Calu3 (cell line): Measurements from ENCODE around the gene GATAD2A. TPM values are rescaled to one million over a fixed set of nuclear protein-coding genes. Genes with fewer than 3 reads are reported as not detected.

Experiments
- BruUV-seq: library from RNA; stranded (reverse); fragments of 400-500 nt; replicated peaks from 2 replicates; lab custom pipeline; 2021; lab: Mats Ljungman, UMichigan
- CTCF ChIA-PET: fragments of 300-600 bp; sonication (Branson Sonifier 250); formaldehyde crosslinking; loops from one replicate; lab custom pipeline; 2022; ENCODE audit warnings: antibody characterized with exemption; lab: Charles Lee
- DNase-seq: peaks from one replicate; pipeline ENCODE4 v3.0.0; 2022
- H3K27ac Mint-ChIP-seq: one replicate; pipeline ENCODE4 v1.8.0; 2022; ENCODE audit warnings: mixed read lengths; ENCODE audit not compliant: unreplicated experiment
- H3K27me3 Mint-ChIP-seq: one replicate; pipeline ENCODE4 v1.8.0; 2022; ENCODE audit warnings: mixed read lengths; ENCODE audit not compliant: unreplicated experiment
- H3K36me3 Mint-ChIP-seq: one replicate; pipeline ENCODE4 v1.8.0; 2022; ENCODE audit warnings: mild to moderate bottlenecking, moderate library complexity, mixed read lengths; ENCODE audit not compliant: insufficient read depth, unreplicated experiment
- H3K4me1 Mint-ChIP-seq: one replicate; pipeline ENCODE4 v1.8.0; 2022; ENCODE audit warnings: mild to moderate bottlenecking, low read depth, mixed read lengths; ENCODE audit not compliant: unreplicated experiment
- H3K4me3 Mint-ChIP-seq: one replicate; pipeline ENCODE4 v1.8.0; 2022; ENCODE audit warnings: mild to moderate bottlenecking, low read depth, moderate library complexity, mixed read lengths; ENCODE audit not compliant: unreplicated experiment
- H3K9me3 Mint-ChIP-seq: one replicate; pipeline ENCODE4 v1.8.0; 2022; ENCODE audit warnings: low read depth, mixed read lengths; ENCODE audit not compliant: unreplicated experiment
- intact Hi-C: fragments of 100-400 bp; cut with micrococcal nuclease; formaldehyde crosslinking; loops from one replicate; pipeline ENCODE4 v1.10.0; 2022; ENCODE audit not compliant: unreplicated experiment
- total RNA-seq: library from RNA; stranded (reverse); gene quantifications from 2 replicates; pipeline ENCODE4 v1.2.3, GENCODE V29; 2022
- TF ChIP-seq, protein P1 (sequence below): fragments of 200-600 bp; IDR thresholded peaks from one replicate; pipeline ENCODE4 v1.8.0; 2022; ENCODE audit warnings: antibody characterized with exemption; ENCODE audit not compliant: unreplicated experiment

GATAD2A gene
- total RNA-seq, 1 experiment from 2014 or later, result 79.8 TPM

DNA sequence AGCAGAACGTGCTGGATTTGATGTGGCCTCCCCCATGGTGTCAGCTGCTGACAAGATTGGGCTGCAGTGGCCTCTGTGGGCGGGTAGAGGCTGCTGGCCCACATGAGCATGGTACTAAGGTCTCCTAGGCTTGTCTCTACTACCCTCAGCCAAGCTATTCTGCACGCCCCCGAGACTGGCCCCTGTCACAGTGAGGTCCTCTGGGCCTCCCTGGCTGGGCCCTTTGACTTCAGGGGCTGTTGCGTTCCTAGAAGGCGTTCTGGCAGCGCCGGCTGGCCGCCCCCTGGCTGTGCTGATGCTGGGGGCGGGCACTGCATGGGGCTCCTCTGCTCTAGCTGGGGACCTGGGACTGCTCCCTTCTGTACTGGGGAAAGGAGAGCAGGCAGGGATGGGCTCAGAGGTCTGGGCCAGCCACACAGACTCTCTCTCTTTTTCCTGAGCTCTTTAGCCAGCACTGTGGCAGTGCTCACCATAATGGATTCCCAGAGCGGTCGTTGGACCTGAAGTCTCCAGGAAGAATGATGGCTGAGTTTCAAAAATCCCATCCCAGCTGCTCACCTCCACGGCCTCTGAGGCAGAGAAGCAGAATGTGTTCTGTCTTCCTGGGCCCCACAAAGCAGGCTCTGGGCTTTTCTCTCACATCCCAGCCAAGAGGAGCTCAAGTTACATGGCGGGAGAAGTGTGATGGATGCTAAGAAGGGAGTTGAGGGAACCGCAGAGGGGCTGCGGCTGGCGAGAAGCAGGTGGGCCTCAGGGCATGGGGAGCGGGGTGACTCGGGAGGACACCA, 77.5 kb downstream of the GATAD2A start:
- H3K36me3 Mint-ChIP-seq, result peaks cover 19% of the 10 kb centered on the region
- DNase-seq, result no peak
- BruUV-seq, result no TSS peak
- no peak overlapping the region for H3K4me3 Mint-ChIP-seq
- no peak overlapping the region for H3K27ac Mint-ChIP-seq
- peaks cover 8% of the 10 kb centered on the region for H3K4me1 Mint-ChIP-seq
- CTCF ChIA-PET, result interaction anchor here (0.5 to 0.7 kb wide), 2 partner anchors 32 to 43 kb away, joined by 4 to 5 read pairs; no protein-coding TSS in a partner anchor
- no peaks in the 10 kb centered on the region for H3K9me3 Mint-ChIP-seq
- no peaks in the 10 kb centered on the region for H3K27me3 Mint-ChIP-seq
- TF ChIP-seq, protein P1, sequence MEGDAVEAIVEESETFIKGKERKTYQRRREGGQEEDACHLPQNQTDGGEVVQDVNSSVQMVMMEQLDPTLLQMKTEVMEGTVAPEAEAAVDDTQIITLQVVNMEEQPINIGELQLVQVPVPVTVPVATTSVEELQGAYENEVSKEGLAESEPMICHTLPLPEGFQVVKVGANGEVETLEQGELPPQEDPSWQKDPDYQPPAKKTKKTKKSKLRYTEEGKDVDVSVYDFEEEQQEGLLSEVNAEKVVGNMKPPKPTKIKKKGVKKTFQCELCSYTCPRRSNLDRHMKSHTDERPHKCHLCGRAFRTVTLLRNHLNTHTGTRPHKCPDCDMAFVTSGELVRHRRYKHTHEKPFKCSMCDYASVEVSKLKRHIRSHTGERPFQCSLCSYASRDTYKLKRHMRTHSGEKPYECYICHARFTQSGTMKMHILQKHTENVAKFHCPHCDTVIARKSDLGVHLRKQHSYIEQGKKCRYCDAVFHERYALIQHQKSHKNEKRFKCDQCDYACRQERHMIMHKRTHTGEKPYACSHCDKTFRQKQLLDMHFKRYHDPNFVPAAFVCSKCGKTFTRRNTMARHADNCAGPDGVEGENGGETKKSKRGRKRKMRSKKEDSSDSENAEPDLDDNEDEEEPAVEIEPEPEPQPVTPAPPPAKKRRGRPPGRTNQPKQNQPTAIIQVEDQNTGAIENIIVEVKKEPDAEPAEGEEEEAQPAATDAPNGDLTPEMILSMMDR, result no peak
- intact Hi-C loops, result no loop called here

DNA sequence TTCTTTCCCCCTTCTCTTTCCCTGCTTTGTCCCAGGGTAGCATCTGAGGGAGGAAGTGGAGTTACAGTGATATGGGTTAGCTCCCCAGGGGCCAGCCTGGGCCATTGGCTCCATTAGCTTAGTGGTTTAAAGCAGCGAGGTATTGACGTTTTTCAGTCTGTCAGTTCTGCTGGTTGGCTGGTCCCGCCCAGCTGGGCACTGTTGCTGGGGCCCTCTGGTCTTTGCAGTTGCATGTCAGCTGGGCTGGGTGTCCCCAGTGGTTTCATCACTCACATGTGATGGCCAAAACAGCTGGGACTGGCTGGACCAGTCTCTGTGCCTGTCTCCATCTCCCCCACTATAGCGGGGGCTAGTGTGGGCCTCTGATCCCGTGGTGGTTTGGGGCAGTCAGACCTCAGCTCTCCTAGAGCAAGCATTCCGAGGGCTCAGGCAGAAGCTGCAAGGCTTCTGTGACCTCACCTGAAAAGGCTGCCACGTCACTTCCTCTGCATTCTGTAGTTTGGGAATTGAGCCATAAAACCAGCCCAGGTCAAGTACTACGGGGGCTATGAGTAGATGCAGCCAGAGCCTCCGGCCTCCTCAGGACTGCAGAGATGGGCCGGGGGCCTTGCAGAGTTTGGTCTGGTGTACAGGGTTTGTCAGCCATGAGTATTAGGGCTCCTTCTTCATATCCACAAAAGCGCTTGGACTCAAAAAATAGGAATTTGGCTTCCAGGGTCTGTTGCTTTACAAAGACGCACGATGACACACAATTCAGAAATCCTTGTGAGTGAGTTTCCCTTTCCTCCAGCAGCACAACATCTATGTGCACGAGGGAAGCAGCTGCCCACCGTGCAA, 79.9 kb downstream of the GATAD2A start:
- H3K27ac Mint-ChIP-seq, result no peak overlapping the region
- H3K27me3 Mint-ChIP-seq, result no peaks in the 10 kb centered on the region
- intact Hi-C loops, result loop anchor here (5.0 kb wide), 1 partner anchor 78 kb away; the partner anchor contains the start of gene GATAD2A
- TF ChIP-seq, protein P1, result no peak
- CTCF ChIA-PET, result no interaction called here
- H3K4me3 Mint-ChIP-seq, result no peak overlapping the region
- peaks cover 30% of the 10 kb centered on the region for H3K36me3 Mint-ChIP-seq
- H3K9me3 Mint-ChIP-seq, result no peaks in the 10 kb centered on the region
- DNase-seq, result no peak
- peaks cover 29% of the 10 kb centered on the region for H3K4me1 Mint-ChIP-seq
- no TSS peak for BruUV-seq

DNA sequence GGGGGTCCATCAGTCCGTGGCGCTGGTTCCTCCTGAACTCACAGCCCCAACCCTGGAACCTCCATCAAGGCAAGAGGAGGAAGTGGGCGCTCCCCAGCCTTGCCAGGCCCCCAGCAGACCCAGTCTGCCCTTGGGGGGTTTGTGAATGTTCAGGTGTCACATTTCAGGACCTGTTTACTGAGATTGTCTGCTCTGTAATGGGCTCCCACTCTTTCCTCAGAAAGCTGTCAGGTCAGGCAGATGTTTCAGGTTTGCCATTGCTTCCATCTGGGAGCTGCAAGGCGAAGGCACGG, 80.5 kb downstream of the GATAD2A start:
- Mint-ChIP-seq H3K4me3 (no peak overlapping the region), H3K27ac (no peak overlapping the region), H3K9me3 (no peaks in the 10 kb centered on the region), H3K36me3 (peaks cover 34% of the 10 kb centered on the region), H3K4me1 (peaks cover 34% of the 10 kb centered on the region), H3K27me3 (no peaks in the 10 kb centered on the region)
- intact Hi-C loops, result loop anchor here (5.0 kb wide), 1 partner anchor 79 kb away; the partner anchor contains the start of gene GATAD2A
- BruUV-seq, result no TSS peak
- TF ChIP-seq, protein P1, result no peak
- CTCF ChIA-PET, result no interaction called here
- no peak for DNase-seq

DNA sequence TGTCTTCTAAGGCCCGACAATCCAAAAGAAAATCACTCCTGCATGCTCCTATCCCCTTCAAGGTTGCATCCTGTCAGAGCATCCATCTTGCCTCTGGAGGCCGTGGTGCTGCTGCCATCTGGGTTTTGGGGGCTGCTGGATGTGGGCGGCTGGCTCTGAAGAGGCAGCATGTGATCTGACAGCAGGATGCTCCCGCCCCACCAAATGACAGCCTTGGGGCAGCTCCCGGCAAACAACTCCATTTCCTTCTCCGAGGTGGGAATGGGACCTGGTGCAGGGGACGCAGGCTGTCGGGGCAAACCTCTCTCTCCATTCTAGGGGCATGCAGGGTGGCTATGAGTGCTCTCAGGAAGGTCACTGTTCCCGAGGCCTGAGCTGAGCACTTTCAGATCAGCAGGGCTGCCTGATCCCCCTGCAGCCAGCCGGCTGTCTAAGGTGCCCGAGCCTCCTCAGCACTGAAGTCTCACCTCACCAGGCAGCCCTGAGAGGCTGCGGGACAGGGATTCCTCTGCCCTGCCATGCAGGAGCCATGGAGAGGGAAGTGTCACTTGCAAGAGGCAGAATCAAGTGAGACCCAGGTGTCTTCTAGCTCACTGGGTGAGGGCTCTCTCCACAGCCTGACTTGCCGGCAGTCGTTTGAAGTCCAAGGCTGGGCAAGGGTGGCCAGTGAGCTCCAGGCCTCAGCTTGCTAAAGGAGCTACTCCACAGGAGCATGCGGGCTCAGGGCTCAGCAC, 81.0 kb downstream of the GATAD2A start:
- Mint-ChIP-seq H3K4me1 (peaks cover 34% of the 10 kb centered on the region), H3K27me3 (no peaks in the 10 kb centered on the region), H3K36me3 (peaks cover 34% of the 10 kb centered on the region), H3K9me3 (no peaks in the 10 kb centered on the region), H3K4me3 (no peak overlapping the region), H3K27ac (no peak overlapping the region)
- intact Hi-C loops, result loop anchor here (5.0 kb wide), 1 partner anchor 79 kb away; the partner anchor contains the start of gene GATAD2A
- TF ChIP-seq, protein P1, result no peak
- no TSS peak for BruUV-seq
- CTCF ChIA-PET, result no interaction called here
- no peak for DNase-seq
